SK-N-DZ (cell line): Measurements from ENCODE around the gene NOL3.
A peak's percentile ranks its signal among the peaks of the same experiment; 100 is the strongest.

Experiments
- DNase-seq: peaks from one replicate; pipeline ENCODE4 v3.0.0-alpha.2; 2015; ENCODE audit warnings: low spot score

The NOL3 gene

DNA sequence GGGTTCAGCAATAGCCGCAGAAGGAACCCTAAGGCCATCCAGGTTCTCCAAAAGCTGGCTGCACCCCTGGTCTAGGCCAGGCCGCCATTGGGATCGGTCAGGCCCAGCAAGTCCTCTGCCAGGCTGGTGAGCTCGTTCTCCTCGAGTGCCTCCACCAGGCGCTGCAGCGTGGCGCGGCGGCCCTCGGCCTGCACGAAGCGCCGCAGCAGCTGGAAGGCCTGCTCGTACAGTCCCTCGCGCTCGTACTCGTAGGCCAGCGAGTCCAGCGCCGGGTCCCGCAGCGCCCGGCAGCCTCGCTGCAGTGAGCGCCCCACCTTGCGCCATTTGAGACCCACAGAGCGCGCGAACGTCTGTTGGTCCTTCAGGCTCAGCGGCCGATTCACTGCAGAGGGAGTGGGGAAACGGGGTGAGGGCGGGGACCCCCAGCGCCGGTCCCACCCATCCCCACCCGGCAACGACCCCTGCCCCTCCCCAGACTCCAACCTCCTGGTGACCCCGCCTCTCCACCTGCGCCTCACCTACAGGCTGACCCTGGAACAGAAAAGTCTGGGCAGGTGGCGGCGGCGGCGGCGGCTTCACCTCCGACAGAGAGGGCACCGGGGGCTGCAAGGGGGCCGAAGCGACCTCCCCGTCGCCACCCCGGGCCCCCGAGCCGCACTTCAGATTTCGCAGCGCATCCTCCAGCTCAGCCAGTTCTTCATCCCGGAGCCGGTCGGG lies 15.6 kb upstream of the NOL3 start:
- DNase-seq = peak; percentile 55

GRCh38 chr16:67155295-67156142 lies 14.8 kb upstream of the NOL3 start:
- DNase-seq = peak; percentile 77

- no peak for DNase-seq
These were observed 14.0 kb upstream of the NOL3 start for GRCh38 chr16:67156143-67156844.

DNA sequence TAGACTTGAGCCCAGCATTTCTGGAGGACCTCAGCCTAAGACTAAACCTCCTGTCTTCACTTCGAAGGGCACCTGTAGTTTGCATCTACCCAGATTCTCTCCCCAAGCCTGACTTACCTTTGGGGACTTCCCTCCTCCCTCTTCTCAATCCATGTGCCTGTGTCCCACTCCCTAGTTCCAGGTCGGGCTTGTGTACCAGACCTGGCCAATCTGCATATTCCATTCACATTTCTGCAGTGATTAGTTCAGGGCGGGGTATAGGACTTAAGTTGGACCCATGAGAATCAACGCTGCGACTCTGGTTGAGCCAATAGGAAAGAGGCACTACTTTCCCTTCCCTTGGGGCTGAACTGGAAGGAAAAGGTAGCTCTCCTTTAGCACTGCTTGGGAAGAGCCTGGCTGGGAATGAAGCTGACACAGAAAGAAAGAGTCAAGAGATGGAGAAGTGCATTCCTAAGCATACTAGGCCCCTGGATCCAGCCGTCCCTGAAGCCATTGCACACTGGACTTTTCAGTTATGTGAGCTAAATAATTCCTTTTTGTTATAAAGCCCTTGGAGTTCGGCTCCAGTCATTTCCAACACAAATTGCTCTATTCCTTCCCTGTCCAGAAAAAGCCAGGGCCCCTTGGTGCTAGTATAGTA lies 13.1 kb upstream of the NOL3 start:
- DNase-seq = no peak

DNA sequence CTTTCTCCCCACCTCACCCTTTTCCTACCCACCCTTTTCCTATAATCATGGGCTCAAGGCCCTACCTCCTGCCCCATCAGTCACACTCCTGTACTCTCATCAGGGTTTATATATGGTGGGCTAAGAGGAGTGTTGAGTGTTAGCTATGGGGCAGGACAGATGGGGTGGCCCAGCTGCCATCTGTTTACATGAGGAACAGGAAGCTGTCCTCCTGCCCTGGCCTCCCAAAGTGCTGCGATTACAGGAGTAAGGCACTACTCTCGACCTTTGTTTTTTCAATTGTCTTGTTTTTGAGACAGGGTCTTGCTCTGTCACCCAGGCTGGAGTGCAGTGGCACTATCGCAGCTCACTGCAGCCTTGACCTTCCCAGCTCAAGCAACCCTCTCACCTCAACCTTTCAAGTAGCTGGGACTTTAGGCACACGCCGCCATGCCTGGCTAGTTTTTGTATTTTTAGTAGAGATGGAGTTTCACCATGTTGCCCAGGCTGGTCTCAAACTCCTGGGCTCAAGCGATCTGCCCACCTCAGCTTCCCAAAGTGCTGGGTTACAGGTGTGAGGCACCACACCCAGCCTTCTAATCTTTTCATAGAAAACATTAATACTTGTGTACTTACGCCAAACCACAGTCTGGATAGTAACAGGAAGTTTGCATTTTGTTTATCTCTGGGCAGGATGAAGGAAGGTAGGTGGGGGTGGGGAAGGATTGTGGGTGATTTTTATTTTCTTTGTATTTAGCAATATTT lies 12.3 kb upstream of the NOL3 start:
- no peak for DNase-seq

GRCh38 chr16:67158637-67159600 lies 11.4 kb upstream of the NOL3 start:
- DNase-seq = no peak

- DNase-seq = no peak
These were observed 8.7 kb upstream of the NOL3 start for GRCh38 chr16:67161595-67162058.

DNA sequence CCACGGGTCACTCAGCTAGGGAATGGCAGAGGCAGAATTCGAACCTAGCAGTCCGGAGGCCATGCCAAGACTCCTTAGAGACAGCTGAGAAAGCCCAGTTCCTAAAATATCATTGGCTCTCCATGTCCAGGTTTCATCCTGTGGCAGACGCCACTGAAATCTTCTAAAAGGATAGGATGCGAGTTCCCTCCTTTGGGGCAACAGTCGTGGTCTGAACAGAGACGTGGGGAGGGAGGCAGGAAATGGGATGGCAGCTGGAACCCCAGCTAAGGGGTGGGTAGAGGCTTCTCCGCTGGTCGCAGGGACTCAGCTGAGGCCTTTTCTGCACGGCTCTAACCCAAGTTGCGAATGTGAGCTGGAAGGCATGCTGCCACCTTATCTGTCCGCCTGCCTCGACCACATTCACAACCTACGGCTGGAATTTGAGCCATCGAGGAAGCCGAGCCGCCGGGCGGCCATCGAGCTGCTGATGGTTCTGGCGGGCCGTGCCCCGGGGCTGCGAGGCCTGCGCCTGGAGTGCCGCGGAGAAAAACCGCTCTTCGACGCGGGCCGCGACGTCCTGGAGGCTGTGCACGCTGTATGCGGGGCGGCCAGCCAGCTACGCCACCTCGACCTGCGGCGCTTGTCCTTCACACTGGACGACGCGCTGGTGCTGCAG lies 7.7 kb upstream of the NOL3 start:
- DNase-seq = no peak

DNA sequence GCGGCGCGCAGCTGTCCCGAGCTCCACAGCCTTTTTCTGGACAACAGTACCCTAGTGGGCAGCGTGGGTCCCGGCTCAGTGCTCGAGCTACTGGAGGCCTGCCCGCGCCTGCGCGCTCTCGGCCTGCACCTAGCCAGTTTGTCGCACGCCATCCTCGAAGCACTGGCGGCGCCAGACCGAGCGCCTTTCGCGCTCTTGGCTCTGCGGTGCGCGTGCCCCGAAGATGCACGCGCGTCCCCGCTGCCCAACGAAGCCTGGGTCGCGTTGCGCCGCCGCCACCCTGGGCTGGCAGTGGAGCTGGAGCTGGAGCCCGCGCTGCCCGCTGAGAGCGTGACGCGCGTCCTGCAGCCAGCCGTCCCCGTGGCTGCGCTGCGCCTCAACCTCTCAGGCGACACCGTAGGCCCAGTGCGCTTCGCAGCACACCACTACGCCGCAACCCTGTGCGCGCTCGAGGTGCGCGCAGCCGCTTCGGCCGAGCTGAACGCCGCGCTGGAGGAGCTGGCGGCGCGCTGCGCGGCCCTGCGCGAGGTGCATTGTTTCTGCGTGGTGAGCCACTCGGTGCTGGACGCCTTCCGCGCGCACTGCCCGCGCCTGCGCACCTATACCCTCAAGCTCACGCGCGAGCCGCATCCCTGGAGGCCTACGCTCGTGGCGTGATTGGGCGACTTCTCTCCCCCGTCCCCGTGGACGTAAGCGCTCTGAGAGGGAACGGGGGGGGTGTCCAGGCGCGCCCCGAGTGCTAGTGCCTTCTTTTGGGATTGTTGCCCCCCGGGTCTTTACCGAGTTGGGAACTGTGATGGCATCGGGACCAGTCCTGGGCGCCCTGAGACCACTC lies 7.0 kb upstream of the NOL3 start:
- DNase-seq = peak; percentile 74

GRCh38 chr16:67163999-67164558 lies 6.3 kb upstream of the NOL3 start:
- DNase-seq = peak; percentile 10

GRCh38 chr16:67164599-67165061 lies 5.7 kb upstream of the NOL3 start, which contains the start of gene HSF4:
Gene HSF4, plus strand, starts transcription at chr16:67164745. Its CDS starts 67 bp downstream, at chr16:67164812.
- no peak for DNase-seq

- no peak for DNase-seq
These were observed 4.9 kb upstream of the NOL3 start for GRCh38 chr16:67165121-67166078.

DNA sequence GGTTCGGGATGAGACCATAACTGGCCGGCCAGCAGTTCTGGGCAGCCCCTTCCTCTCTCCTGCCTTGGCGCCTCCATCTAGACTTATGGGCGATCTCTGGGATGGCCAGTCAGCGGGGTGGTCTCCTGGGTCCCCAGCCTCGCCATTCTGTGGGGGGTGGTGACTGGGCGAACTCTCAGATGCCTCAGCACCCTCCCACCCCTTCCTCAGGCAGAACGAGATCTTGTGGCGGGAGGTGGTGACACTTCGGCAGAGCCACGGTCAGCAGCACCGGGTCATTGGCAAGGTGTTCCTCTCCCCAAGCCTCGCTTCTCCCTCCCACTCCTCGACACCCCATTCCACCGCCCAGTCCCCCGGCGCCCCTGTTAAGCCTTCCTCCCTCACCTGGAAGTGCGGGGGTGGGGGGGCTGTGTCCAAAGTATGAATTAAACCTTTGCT lies 4.2 kb upstream of the NOL3 start:
- no peak for DNase-seq

- DNase-seq = no peak
These were observed 3.7 kb upstream of the NOL3 start for GRCh38 chr16:67166598-67167168.

- no peak for DNase-seq
These were observed 2.8 kb upstream of the NOL3 start for GRCh38 chr16:67167588-67167987.

DNA sequence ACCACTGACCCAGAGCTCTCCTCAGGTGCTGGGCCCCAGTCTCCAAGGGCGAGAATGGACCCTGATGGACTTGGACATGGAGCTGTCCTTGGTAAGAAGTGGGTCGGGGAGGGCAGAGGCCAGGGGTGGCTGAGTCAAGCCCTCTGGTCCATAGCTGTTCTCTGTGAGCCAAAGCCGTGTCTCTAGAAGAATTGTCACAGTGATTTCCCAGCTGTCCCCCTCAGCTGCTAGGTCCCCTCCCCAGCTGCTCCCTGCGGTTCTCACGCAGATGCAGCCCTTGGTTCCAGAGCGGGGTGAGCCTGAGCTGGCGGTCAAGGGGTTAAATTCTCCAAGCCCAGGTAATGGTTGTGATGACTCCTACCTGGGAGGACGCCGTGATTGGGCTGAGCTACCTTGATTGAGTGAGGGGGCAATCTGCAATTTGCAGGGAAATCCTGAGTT lies 1.3 kb upstream of the NOL3 start:
- DNase-seq = no peak
